Bronchial epithelial cell (primary cell): Measurements from ENCODE around the gene CCDC88C. TPM values are rescaled to one million over a fixed set of nuclear protein-coding genes. Genes with fewer than 3 reads are reported as not detected.

ENCODE experiments used
- DNase-seq: peaks from one replicate; pipeline ENCODE4 v3.0.0-alpha.2; 2010; ENCODE audit warnings: low read depth
- FAIRE-seq: peaks from 2 replicates; lab custom pipeline; 2011; peaks lifted over from hg19 to GRCh38; lab: Jason Lieb, UNC
- H3K27me3 ChIP-seq: 2 replicates; pipeline ENCODE4 v1.5.1; 2011; ENCODE audit warnings: low read length; ENCODE audit not compliant: control insufficient read depth, insufficient read depth
- H3K36me3 ChIP-seq: 2 replicates; pipeline ENCODE4 v1.5.1; 2011; ENCODE audit warnings: low read length; ENCODE audit not compliant: control insufficient read depth, insufficient read depth
- H3K4me3 ChIP-seq: 2 replicates; pipeline ENCODE4 v1.5.1; 2011; ENCODE audit warnings: mild to moderate bottlenecking, low read depth, low read length, control low read depth
- total RNA-seq: library from RNA; depleted of rRNA; stranded (reverse); fragments of >200 nt; gene quantifications from 2 replicates; pipeline ENCODE4 v1.2.1, GENCODE V29; 2014
- TF ChIP-seq, protein P1 (sequence below): IDR thresholded peaks from 2 replicates; pipeline ENCODE4 v1.5.1; 2011; ENCODE audit warnings: mild to moderate bottlenecking, moderate library complexity, low read length, control low read depth, inconsistent platforms; ENCODE audit not compliant: insufficient read depth, severe bottlenecking

CCDC88C gene
- total RNA-seq, 1 donor from 2014 or later: 21.3 TPM

DNA sequence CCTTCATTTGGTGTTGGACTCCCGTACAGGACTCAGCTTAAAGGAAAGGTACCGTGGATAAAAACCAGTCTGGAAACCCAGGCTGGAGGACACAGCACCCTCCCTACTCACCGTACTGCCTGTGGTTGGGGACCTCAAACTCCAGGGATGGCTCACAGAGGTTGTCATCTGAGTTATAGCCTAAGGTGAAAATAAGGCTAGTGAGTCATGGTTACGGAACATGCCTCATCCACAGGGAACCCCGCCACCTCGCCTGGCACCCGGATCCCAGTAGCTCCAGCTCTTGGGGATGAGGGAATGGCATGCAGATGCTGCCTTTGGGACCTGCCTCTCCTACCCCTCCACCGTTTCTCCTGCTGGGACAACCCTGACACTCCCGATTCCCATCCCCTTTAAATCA is 136.3 kb downstream of the CCDC88C start:
- peaks cover 17% of the 10 kb centered on the region for H3K36me3 ChIP-seq
- H3K27me3 ChIP-seq: no peaks in the 10 kb centered on the region
- no peak overlapping the region for H3K4me3 ChIP-seq
- TF ChIP-seq, protein P1, sequence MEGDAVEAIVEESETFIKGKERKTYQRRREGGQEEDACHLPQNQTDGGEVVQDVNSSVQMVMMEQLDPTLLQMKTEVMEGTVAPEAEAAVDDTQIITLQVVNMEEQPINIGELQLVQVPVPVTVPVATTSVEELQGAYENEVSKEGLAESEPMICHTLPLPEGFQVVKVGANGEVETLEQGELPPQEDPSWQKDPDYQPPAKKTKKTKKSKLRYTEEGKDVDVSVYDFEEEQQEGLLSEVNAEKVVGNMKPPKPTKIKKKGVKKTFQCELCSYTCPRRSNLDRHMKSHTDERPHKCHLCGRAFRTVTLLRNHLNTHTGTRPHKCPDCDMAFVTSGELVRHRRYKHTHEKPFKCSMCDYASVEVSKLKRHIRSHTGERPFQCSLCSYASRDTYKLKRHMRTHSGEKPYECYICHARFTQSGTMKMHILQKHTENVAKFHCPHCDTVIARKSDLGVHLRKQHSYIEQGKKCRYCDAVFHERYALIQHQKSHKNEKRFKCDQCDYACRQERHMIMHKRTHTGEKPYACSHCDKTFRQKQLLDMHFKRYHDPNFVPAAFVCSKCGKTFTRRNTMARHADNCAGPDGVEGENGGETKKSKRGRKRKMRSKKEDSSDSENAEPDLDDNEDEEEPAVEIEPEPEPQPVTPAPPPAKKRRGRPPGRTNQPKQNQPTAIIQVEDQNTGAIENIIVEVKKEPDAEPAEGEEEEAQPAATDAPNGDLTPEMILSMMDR: no peak
- DNase-seq (peak; percentile 89), FAIRE-seq (peak; percentile 88)

DNA sequence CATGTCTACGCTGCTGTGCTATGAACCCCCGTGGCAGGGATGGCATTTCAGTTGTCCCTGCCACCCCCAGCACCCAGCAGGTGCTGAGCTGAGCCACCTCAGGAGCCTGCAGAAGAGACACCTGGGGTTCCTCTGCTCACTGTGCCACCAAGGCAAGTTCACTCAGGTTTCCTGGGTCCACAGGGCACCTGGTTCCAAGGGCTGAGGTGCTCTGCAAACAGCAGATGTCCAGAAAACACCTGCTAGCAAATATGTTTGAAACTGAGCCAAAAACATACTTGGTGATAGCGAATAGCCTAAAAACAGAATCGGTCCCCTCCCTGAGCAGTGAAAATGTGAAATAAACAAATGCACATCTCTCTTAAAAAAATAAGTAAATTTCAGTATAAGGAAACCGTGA is 137.5 kb downstream of the CCDC88C start:
- FAIRE-seq (no peak), DNase-seq (no peak)
- Histone ChIP-seq H3K36me3 (peaks cover 17% of the 10 kb centered on the region), H3K4me3 (no peak overlapping the region), H3K27me3 (no peaks in the 10 kb centered on the region)
- TF ChIP-seq, protein P1: no peak

DNA sequence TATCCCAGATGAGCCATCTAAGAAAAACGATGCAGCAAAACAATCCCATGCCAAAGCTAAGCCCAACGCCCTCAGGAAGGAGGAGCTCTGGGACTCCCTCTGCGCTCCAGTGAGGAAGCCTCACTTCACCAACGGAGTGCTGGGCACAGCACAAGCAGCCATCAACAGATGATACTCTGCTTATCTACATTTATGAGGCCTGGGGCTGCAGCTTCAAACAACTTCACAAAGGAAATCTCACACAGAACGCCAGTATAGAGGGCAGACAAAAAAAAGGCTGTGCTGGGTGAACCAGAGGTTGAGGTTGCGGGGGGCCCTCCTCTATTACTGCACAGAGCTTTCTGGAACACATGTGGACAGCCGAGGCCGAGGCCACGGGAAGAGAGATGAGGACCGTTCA is 138.3 kb downstream of the CCDC88C start:
- no peak for FAIRE-seq
- no peak overlapping the region for H3K4me3 ChIP-seq
- H3K36me3 ChIP-seq: peaks cover 18% of the 10 kb centered on the region
- TF ChIP-seq, protein P1: no peak
- DNase-seq: no peak
- H3K27me3 ChIP-seq: no peaks in the 10 kb centered on the region

DNA sequence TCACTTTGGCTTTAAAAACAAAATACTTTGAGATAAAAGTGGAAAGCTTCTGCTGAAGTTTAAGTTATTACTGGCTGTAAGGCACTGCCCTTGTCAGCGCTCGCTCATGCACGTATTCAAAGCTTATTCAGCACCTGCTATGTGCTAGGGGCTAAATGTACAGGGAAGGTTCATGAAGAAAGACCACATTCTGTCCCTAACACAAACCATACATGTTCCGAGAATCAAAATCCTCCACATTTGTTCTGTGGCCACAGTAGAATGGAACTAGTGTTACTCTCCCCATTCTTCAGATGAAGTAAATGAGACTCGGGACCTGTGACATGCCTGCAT is 139.3 kb downstream of the CCDC88C start:
- H3K36me3 ChIP-seq: peaks cover 18% of the 10 kb centered on the region
- no peak overlapping the region for H3K4me3 ChIP-seq
- TF ChIP-seq, protein P1: no peak
- FAIRE-seq (no peak), DNase-seq (no peak)
- H3K27me3 ChIP-seq: no peaks in the 10 kb centered on the region

DNA sequence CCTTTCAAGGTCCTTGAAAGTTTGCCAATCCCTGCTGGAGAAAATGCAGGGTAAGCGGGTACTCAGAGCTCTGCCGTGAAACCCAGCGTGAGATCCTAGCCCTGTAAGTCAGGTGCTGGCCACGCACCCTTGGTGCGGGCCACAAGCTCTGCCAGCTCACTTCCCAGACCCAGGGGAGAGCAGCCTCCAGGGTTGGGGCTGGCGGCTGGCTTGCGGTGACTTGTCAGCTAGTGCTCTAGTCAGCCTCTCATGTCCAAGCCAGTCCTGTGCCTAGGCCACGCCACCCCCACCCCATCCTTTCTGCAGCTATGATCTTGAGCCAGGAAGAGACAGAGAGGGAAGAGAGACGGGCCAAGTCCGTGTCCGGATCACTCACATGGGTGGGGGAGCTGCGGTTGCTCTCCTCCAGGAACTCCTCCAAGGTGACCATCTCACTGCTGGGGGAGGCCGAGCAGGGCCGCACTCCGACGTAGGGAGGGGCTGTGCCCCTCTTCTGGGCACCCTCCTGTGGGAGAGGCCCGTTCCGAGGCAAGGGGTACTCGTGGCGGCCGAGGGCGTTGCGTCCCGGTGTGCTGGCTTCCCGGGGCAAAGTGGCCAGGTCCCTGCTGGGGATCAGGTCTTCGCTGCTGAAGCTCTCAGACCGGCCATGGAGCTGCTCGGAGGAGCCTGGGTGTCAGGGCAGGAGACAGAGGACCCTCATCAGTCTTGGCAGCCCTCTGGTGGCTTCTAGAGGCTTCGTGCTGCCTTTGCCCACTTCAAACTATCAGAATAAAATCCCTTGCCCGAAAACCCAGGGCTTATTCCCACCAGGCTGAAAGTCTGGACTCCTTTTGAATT is 139.9 kb downstream of the CCDC88C start:
- Histone ChIP-seq H3K4me3 (no peak overlapping the region), H3K27me3 (no peaks in the 10 kb centered on the region), H3K36me3 (peaks cover 13% of the 10 kb centered on the region)
- FAIRE-seq (no peak), DNase-seq (peak; percentile 82)
- TF ChIP-seq, protein P1: no peak
